AG10803 (cell line): ENCODE measurements around the gene GNAT1.

Experiments used
- DNase-seq: peaks from one replicate; pipeline ENCODE4 v3.0.0; 2010; ENCODE audit warnings: low read depth
- H3K4me3 ChIP-seq: 2 replicates; pipeline ENCODE4 v1.5.1; 2011; ENCODE audit warnings: mild to moderate bottlenecking, low read length, control low read depth
- TF ChIP-seq, protein P1 (sequence below): conservative IDR thresholded peaks from 2 replicates; pipeline ENCODE4 v1.5.1; 2011; ENCODE audit warnings: mild to moderate bottlenecking, low read length, control low read depth, inconsistent platforms

The GNAT1 gene

DNA sequence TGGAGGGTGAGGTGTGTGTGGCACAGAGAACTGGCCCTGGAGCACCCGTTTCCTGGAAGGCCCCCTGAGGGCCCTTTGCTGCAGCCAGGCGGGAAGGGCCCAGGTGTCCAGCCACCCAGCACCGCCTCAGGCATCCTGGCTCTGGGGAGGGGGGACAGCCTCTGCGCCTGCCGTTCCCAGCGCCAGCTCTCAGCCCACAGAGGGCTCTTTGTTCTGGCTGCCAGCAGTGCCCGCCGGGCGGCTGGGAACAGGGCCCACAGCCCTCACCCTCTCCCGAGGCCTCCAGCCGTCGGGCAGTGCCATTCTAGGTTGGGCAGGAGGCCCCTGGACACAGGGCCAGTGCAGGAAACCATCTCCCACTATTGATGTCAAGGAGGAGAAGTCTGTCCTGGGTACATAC is 22.0 kb downstream of the GNAT1 start:
- DNase-seq = no peak
- H3K4me3 ChIP-seq = no peak overlapping the region
- TF ChIP-seq, protein P1, sequence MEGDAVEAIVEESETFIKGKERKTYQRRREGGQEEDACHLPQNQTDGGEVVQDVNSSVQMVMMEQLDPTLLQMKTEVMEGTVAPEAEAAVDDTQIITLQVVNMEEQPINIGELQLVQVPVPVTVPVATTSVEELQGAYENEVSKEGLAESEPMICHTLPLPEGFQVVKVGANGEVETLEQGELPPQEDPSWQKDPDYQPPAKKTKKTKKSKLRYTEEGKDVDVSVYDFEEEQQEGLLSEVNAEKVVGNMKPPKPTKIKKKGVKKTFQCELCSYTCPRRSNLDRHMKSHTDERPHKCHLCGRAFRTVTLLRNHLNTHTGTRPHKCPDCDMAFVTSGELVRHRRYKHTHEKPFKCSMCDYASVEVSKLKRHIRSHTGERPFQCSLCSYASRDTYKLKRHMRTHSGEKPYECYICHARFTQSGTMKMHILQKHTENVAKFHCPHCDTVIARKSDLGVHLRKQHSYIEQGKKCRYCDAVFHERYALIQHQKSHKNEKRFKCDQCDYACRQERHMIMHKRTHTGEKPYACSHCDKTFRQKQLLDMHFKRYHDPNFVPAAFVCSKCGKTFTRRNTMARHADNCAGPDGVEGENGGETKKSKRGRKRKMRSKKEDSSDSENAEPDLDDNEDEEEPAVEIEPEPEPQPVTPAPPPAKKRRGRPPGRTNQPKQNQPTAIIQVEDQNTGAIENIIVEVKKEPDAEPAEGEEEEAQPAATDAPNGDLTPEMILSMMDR = no peak

DNA sequence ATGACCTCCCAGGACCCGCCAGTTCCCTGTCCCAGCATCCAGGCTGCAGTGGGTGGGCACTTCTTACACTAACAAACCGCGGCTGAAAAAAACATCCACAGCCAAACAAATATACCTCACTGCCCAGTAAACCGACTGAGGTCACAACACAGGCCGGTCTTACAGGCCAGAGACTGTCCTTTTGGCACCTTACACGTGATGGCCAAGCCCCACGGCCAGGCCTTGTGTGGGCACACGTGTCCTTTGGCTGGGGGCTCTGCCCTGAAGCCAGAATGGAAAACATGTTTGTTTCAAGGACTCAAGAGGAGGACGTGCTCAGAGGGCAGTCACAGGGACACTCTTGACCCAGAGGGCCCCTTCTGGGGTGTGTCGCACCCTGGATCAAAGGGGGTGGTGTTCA is 23.4 kb downstream of the GNAT1 start:
- TF ChIP-seq, protein P1 = no peak
- H3K4me3 ChIP-seq = no peak overlapping the region
- DNase-seq = no peak

GRCh38 chr3:50215529-50215928 is 24.1 kb downstream of the GNAT1 start:
- DNase-seq = no peak
- TF ChIP-seq, protein P1 = no peak
- H3K4me3 ChIP-seq = no peak overlapping the region

DNA sequence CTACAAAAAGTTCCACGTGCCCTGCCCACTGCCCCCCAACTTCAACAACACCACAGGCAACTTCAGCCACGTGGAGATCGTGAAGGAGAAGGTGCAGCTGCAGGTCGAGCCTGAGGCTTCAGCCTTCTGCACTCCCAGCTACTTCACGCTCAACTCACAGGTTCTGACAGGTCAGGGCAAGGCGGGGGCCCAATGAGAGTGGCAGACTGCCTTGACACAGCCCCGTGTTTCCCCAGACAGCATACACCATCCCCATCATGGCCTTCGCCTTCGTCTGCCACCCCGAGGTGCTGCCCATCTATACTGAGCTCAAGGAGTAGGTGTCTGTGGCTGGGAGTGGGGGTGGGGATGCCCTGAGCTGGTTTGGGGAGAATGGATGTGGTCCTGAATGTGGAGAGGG is 26.3 kb downstream of the GNAT1 start:
- H3K4me3 ChIP-seq = no peak overlapping the region
- TF ChIP-seq, protein P1 = no peak
- no peak for DNase-seq

DNA sequence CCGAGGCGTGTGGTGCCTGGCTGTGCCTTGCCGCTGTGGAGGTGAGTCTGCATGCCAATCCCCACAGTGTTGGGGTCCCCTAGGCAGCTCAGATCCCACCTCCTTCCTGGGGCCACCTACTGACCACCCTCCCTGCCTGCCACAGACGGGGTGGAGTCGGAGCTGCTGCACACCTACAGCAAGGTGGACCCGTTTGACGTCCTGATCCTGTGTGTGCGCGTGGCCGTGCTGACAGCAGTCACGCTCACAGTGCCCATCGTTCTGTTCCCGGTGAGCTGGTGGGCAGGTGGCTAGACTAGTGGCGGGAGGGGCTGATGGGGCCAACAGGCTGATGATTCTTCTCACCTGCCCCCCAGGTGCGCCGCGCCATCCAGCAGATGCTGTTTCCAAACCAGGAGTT is 27.0 kb downstream of the GNAT1 start:
- TF ChIP-seq, protein P1 = no peak
- H3K4me3 ChIP-seq = no peak overlapping the region
- DNase-seq = no peak

- TF ChIP-seq, protein P1 = no peak
- no peak overlapping the region for H3K4me3 ChIP-seq
- DNase-seq = no peak
Measured at GRCh38 chr3:50219285-50219684, 27.9 kb downstream of the GNAT1 start.

DNA sequence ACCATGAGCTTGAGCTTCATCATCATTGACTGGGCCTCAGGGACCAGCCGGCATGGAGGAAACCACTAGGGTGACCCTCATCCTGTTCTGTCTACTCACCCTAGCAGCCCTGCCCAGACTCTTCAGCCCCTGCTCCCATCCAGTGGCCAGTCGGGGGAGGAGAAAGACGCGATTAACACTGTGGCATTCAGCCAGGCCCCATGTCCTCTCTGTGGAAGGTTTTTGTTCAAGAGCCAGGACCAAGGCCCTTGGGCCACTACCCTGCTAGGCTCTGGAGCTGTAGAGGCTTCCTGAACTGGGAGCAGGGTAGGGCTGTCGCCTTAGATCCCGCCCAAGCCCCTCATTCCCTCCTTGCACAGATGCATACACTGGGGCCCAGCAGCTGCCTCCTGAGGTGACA is 28.7 kb downstream of the GNAT1 start:
- DNase-seq = no peak
- no peak overlapping the region for H3K4me3 ChIP-seq
- TF ChIP-seq, protein P1 = no peak
